EH (cell line): ENCODE measurements around the gene AGAP5.
A peak's percentile ranks its signal among the peaks of the same experiment; 100 is the strongest.
"Not testable (repeated sequence)": the region's sequence is repeated elsewhere in the genome, so short reads cannot be mapped to it uniquely, and the experiment has no call there.

Experiments used
- DNase-seq: peaks from one replicate; pipeline ENCODE4 v3.0.0-alpha.2; 2015; ENCODE audit warnings: low read depth

AGAP5 gene

DNA sequence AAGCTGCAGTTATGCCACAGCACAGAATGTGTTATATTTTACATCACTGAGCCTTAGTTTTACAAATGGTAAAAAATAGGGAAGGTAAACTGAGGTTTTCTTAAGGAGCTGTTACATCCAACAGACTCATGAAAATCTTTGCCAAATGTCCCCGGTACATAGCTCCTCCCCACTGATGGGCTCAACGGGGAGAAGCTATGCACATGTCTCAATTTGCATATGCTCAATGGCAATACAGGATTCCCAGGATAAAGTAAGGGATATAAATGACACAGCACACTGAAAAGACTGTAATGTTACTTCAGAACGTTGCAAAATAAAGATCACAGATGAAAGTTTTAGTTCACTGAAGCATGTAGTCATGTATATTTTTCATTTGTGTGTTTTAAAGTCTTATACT is 16.6 kb upstream of the AGAP5 start:
- DNase-seq: not testable (repeated sequence)

DNA sequence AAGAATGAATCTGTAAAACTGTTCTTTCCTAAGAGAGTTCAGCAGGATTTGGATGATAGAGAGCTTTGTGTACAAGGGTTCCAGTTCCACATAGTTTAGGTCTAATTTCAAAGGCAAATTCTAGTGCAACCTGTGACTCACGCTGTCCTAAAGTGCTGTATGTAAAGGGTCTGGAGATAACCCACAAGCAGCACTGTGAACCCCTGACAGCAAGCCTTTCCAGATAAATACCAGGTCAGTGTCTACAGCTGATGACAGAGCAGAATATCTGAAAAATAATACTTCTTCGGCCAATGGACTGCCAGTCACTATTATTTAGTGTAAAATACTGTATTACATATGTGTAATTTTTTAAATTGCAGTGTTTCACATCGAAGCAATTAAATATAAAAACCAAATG is 16.0 kb upstream of the AGAP5 start:
- DNase-seq: not testable (repeated sequence)

DNA sequence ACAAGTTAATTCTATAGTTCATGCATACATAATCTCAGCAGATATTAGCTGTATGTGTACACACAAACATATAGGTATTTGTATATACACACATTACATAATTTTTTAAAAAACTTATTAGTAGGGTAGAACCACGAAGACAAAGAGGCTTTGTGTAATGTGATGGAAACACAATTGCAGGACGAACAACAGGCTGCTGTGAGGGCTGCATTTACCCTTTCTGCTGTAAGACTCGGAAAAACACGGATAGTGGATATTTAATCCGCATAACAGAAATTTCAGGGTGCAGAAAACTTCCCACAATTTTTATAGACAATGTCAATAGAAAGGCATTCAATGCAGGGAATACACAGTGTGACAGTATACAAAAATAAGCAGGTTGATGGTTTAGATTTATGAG is 13.8 kb upstream of the AGAP5 start:
- DNase-seq: not testable (repeated sequence)

DNA sequence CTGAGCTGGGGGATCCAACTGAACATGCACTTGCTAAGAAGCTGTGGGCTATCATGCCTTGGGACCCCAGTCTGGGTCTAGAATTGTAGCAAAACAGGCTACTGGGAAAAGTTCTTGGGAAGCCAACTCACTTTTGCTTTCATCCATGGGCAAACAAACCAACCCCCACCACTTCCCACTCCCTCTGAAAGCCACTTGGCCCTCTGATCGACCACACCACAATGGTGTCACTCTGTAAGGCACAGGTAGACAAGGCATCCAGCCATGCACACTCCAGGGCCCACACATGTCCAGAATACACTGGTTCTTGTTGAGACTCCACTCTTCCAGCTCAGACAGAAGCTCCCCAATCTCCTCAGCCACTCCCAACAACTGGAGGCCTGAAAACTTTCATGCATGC is 10.2 kb upstream of the AGAP5 start:
- not testable (repeated sequence) for DNase-seq

- DNase-seq: peak; percentile 6
Observed at GRCh38 chr10:73707628-73708027, 9.7 kb upstream of the AGAP5 start.

GRCh38 chr10:73706488-73706887 is 8.6 kb upstream of the AGAP5 start:
- peak; percentile 10 for DNase-seq

DNA sequence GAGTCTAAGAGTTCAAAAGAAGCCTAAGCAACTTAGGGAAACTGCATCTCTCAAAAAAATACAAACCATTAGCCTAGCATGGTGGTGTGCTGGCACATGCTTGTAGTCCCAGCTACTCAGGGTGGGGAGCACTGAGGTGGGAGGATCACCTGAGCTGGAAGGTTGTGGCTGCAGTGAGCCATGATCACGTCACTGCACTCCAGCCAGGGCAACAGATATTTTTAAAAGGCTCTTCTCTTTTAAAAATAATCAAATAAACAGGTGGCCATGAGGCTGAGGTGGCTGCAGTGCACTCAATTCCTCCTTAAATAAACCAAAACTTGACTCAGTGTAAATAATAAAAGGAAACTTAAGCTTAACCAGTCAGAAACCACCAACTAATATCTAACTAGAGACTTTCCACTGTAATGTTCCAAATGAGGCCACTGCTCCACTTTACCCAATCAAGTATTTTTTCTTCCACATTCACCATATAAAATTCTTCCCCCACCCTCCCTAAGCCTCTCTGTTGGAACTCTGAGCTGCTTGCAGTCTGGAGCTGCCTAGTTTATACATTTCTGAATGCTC is 7.7 kb upstream of the AGAP5 start:
- DNase-seq: not testable (repeated sequence)

DNA sequence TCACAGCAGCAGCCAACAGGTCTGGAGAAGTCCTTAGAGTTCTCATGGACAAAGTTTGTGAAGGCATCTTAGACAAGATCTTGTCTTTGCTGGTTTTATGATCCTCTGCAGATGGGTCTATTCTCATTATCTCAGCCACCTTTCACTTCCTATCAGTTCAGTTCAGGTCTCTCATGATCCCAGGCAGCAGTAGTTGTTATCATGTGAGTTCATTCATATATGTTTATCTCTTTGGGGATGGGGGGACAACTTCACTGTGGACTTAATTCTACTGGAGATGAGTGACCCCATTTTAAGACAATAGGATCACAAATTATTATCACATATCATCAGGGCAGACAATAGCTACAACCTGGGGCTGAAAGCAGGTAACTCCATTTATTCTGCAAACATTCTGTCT is 6.0 kb upstream of the AGAP5 start:
- DNase-seq: not testable (repeated sequence)

DNA sequence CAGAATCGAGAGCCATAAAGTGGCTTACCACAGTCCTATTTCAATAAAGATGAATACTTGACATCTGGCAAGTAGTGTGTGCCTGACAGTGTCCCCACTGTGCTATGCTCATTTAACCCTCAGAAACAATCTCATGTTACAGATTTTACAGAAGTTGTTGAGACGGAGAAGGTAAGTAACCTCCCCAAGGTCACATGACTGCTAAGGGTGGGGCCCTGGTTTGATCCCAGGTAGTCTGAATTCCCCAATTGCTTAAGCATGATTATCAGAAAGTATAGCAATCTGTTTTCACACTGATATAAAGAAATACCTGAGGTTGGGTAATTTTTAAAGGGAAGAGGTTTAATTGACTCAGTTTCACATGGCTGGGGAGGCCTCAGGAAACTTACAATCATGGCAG is 910 bp upstream of the AGAP5 start:
- not testable (repeated sequence) for DNase-seq

DNA sequence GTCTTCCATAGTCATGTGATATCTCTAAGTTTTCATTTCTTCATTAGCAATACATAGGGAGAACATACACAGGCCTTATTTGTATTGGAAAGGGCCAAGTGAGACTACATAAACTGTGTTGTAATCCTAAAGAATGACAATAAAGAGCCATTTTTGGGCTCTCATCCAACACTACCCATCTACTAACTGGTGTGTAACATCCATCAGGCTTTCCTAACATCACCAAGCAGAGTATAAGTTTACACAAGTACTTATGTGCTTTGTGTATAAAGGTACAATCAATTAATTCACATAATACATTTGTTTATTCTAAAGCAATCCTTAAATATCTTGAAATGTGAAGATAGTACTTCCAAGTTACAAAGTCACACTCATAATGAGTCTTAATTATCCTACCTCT is 2.6 kb downstream of the AGAP5 start:
- peak; percentile 12 for DNase-seq

DNA sequence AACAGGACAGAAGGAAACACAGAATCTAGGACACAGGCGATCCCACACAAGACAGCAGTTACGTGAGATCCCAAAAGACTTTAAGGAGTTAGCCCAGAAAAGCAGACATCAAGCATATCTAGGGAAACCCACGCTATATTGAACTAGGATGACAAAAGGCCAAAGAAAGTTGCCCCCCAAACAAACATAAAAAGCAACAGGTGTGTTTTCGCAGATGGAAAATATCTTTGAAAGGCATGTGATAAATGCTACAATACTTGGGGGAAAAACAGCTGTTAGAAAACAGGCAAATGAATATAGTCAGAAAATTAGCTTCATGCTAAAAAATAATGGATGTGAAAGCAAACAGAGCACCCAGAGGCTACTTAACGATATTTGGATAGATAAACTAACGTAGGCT is 7.2 kb downstream of the AGAP5 start:
- DNase-seq: not testable (repeated sequence)

DNA sequence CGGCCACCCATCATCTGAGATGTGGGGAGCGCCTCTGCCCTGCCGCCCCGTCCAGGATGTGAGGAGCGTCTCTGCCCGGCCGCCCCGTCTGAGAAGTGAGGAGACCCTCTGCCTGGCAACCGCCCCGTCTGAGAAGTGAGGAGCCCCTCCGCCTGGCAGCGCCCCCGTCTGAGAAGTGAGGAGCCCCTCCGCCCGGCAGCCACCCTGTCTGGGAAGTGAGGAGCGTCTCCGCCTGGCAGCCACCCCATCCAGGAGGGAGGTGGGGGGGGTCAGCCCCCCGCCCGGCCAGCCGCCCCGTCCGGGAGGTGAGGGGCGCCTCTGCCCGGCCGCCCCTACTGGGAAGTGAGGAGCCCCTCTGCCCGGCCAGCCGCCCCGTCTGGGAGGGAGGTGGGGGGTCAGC is 8.3 kb downstream of the AGAP5 start:
- not testable (repeated sequence) for DNase-seq

DNA sequence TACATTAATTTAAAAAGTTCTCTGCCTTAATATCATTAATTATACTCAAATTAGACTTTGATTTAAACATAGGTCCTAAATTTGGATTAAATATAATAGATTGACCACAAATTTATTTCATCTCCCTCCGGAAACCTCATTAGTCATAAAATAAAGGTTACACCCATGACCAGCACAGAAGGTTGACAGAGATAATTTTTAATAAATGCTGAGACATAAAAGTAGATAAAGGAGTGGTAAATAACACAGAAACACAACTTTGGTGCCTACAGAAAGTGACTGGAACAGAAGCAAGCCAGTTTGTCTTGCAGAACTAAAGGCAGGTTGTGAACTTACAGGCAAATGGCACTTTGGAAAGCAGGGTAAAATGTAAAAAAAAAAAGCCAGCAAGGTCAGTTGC is 10.3 kb downstream of the AGAP5 start:
- DNase-seq: not testable (repeated sequence)

DNA sequence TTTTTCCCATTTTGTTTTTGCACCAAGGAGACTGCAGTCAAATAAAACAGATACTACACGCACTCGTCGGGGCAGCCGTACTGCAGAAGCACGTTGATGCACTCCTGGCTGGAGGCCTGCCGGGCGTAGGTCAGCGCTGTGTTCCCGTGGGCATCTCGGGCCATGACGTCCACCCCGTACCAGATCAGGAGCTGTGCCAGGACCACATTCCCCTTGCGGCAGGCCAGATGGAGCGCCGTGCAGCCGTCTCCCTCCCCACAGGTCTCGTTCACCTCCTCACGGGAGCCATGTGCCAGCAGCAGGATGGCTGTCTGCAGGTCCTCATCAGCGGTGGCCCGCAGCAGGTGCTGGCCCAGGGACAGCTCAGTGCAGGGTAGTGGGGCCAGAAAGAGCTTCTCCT is 23.4 kb downstream of the AGAP5 start:
- DNase-seq: not testable (repeated sequence)

- not testable (repeated sequence) for DNase-seq
Observed at GRCh38 chr10:73668378-73668777, 29.5 kb downstream of the AGAP5 start.

- DNase-seq: peak; percentile 85
Observed at GRCh38 chr10:73666153-73666809, 31.6 kb downstream of the AGAP5 start.

- DNase-seq: not testable (repeated sequence)
Observed at GRCh38 chr10:73665581-73665980, 32.3 kb downstream of the AGAP5 start.

- not testable (repeated sequence) for DNase-seq
Observed at GRCh38 chr10:73664156-73665040, 33.5 kb downstream of the AGAP5 start.

GRCh38 chr10:73663621-73664020 is 34.3 kb downstream of the AGAP5 start:
- DNase-seq: not testable (repeated sequence)

- not testable (repeated sequence) for DNase-seq
Observed at GRCh38 chr10:73662705-73663104, 35.2 kb downstream of the AGAP5 start.

DNA sequence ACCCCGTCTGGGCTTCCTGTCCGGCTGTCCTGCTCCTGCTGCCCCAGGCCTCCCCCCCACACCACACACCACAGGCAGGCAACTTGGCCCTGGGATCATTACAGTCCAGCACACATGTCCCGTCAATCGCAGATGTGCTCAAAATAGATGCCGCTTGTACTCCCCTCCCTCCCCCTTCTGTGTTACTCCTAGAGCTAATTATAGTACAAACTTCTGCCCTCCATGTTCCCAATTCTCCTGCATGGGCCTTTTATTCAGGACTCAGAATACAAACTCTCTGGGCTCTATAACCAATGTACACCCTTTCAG is 42.0 kb downstream of the AGAP5 start, which contains the start of gene SYNPO2L:
Gene SYNPO2L, minus strand, starts transcription at position 40 of the 309 bp plus-strand sequence. CDS start 107 bp downstream, outside the sequence.
- no peak for DNase-seq

DNA sequence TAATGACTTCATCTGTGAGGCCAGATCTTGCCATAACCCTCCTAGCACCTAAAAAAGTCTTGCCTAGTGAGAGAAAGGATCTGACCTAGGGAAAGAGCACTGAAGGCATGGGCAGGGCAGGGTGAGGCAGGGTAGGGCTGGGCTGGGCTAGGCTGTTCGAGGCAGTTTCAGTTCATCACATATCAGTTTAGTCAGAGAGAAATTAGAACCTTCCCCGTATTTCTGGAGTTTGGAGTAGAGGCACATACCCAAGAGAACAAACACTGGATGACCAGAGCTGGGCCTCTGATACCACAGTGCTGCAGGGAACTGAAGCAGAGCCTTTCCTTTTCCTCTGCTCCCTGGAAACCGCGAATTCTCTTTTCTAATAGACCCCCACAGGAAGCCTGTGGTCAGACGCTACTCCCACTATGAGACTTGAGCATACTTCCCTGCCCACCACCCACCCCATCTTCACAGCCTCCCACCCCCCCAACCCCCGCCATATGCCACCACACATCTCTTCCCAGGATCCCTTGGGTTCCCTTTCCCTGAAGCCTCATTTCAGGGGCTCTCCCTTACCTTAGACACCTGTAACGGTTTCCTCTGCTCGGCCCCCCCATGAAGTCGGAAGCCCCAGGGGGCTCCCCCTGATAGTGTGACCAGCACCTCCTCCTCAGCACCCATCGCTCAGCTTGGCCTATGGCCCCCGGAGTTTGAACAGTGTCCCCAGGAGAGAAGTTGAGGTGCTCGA is 42.5 kb downstream of the AGAP5 start:
- no peak for DNase-seq
